Rectal smooth muscle tissue (tissue), 1 donor: ENCODE results near the gene LIMCH1.
"Not testable (repeated sequence)": the region's sequence is repeated elsewhere in the genome, so short reads cannot be mapped to it uniquely, and the experiment has no call there.

Source experiments
- H3K27ac ChIP-seq: one replicate; pipeline ENCODE4 v1.7.0; 2013; ENCODE audit warnings: low read depth, low read length, inconsistent platforms
- H3K27me3 ChIP-seq: one replicate; pipeline ENCODE4 v1.7.0; 2013; ENCODE audit warnings: low read length; ENCODE audit not compliant: control insufficient read depth, insufficient read depth
- H3K36me3 ChIP-seq: one replicate; pipeline ENCODE4 v1.7.0; 2013; ENCODE audit warnings: low read length; ENCODE audit not compliant: control insufficient read depth, insufficient read depth
- H3K4me1 ChIP-seq: one replicate; pipeline ENCODE4 v1.7.0; 2013; ENCODE audit warnings: low read length; ENCODE audit not compliant: control insufficient read depth, insufficient read depth
- H3K4me3 ChIP-seq: one replicate; pipeline ENCODE4 v1.7.0; 2013; ENCODE audit warnings: low read length
- H3K9ac ChIP-seq: one replicate; pipeline ENCODE4 v1.7.0; 2013; ENCODE audit warnings: low read length

Gene LIMCH1

GRCh38 chr4:41622787-41623186, 84.8 kb downstream of the LIMCH1 start:
- peaks cover 3% of the 10 kb centered on the region for H3K36me3 ChIP-seq
- no peak overlapping the region for H3K27ac ChIP-seq
- no peaks in the 10 kb centered on the region for H3K4me1 ChIP-seq
- no peak overlapping the region for H3K9ac ChIP-seq
- H3K4me3 ChIP-seq, result no peak overlapping the region
- H3K27me3 ChIP-seq, result no peaks in the 10 kb centered on the region

GRCh38 chr4:41624765-41625164, 86.8 kb downstream of the LIMCH1 start:
- H3K4me3 ChIP-seq, result no peak overlapping the region
- no peaks in the 10 kb centered on the region for H3K4me1 ChIP-seq

GRCh38 chr4:41625531-41625930, 87.6 kb downstream of the LIMCH1 start:
- H3K9ac ChIP-seq, result no peak overlapping the region

More at GRCh38 chr4:41624765-41625164, 86.8 kb downstream of the LIMCH1 start:
- no peak overlapping the region for H3K9ac ChIP-seq
- no peaks in the 10 kb centered on the region for H3K27me3 ChIP-seq
- no peak overlapping the region for H3K27ac ChIP-seq
- H3K36me3 ChIP-seq, result no peaks in the 10 kb centered on the region

DNA sequence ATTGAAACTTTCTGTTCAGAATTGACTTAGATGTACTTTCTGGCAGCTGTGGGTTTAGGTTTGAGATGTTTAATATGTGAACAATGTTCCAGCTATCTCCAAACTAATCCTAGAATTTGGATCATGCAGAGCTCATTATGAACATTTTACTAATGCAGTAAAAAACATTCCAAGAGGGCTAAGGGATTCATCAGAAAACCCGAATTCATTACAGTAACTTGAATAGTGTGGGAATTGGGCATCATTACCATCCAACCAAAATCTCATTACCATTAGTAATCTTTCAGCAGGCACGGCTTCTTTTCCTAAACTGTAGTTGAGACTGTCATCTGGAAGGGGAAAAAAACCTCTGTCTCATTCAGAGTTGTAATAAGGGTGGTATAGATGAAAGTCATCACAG, 91.0 kb downstream of the LIMCH1 start:
- no peaks in the 10 kb centered on the region for H3K36me3 ChIP-seq
- no peaks in the 10 kb centered on the region for H3K4me1 ChIP-seq
- no peaks in the 10 kb centered on the region for H3K27me3 ChIP-seq
- H3K27ac ChIP-seq, result no peak overlapping the region
- H3K4me3 ChIP-seq, result no peak overlapping the region
- no peak overlapping the region for H3K9ac ChIP-seq

More at GRCh38 chr4:41625531-41625930, 87.6 kb downstream of the LIMCH1 start:
- H3K4me3 ChIP-seq, result no peak overlapping the region
- H3K27me3 ChIP-seq, result no peaks in the 10 kb centered on the region
- no peak overlapping the region for H3K27ac ChIP-seq
- no peaks in the 10 kb centered on the region for H3K4me1 ChIP-seq
- no peaks in the 10 kb centered on the region for H3K36me3 ChIP-seq

DNA sequence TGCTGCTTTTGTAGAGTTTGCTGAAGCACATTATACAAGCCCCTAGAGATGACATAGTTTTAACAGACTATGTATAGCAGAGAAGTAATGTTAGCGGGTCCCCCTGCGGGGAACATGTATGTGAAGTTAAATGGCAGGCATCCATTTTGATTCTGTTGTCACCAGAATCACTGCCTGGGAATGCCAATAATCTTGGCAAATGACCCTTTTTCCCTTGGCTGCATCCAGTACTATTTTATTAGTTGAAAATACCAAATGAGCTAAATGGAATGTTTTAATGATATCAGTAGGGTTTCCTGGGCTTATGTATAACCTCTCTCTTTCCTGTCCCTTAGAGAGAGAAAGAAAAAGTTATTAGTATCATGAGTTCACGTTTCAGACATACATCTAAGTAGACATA, 93.6 kb downstream of the LIMCH1 start:
- H3K27me3 ChIP-seq, result no peaks in the 10 kb centered on the region
- H3K4me3 ChIP-seq, result no peak overlapping the region
- H3K36me3 ChIP-seq, result no peaks in the 10 kb centered on the region
- no peaks in the 10 kb centered on the region for H3K4me1 ChIP-seq
- H3K9ac ChIP-seq, result no peak overlapping the region
- H3K27ac ChIP-seq, result no peak overlapping the region

DNA sequence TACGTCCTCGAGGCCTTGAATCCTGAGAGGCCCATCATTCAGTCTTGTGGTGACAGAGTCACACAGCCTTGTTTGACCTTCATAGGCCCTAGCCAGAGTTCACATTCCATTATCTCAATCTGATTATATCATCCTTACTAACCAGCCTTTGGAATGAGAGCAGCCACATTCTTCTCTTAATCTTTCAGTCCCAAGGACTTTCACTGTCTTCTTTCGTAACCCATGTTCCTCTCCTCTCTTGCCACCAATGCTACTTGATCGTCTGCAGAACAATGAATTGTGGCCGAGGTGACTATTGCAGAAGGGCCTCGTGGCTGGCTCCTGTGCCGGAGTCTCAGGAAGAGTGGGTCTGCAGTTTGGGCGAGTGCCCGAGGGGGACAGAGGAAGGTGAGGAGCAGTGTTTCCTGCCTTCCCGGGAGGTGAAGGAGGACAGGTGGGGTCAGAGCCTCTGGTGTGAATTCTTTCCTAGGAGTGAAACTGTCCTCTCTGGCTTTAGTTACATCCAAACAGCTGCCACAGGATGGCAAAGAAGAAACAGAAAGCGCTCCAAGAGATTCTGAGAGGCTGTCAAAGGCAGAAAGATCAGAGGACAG, 94.6 kb downstream of the LIMCH1 start:
- H3K4me3 ChIP-seq, result no peak overlapping the region
- no peaks in the 10 kb centered on the region for H3K27me3 ChIP-seq
- no peaks in the 10 kb centered on the region for H3K36me3 ChIP-seq
- no peak overlapping the region for H3K27ac ChIP-seq
- no peak overlapping the region for H3K9ac ChIP-seq
- H3K4me1 ChIP-seq, result no peaks in the 10 kb centered on the region

GRCh38 chr4:41633321-41633720, 95.4 kb downstream of the LIMCH1 start:
- Histone ChIP-seq H3K4me3 (no peak overlapping the region), H3K36me3 (no peaks in the 10 kb centered on the region), H3K4me1 (no peaks in the 10 kb centered on the region), H3K27me3 (no peaks in the 10 kb centered on the region), H3K9ac (no peak overlapping the region), H3K27ac (no peak overlapping the region)

DNA sequence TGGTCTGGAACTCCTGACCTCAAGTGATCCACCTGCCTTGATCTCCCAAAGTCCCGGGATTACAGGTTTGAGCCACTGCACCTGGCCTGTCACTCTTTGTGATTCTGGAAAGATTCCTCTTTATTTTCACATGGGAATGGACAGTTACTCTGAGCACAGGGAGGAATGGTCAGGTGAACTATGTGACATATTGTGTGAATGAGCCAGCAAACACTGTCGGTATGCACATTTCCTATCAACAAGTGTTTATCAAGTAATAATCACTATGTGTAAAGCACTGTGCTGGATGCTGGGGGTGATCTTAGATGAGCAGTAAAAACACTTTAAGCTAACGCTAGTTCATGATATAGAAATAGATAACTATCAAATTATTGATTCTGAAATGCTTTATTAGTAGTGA, 97.5 kb downstream of the LIMCH1 start:
- H3K27ac ChIP-seq, result no peak overlapping the region
- no peak overlapping the region for H3K4me3 ChIP-seq
- no peaks in the 10 kb centered on the region for H3K27me3 ChIP-seq
- H3K4me1 ChIP-seq, result no peaks in the 10 kb centered on the region
- H3K36me3 ChIP-seq, result no peaks in the 10 kb centered on the region
- H3K9ac ChIP-seq, result no peak overlapping the region

DNA sequence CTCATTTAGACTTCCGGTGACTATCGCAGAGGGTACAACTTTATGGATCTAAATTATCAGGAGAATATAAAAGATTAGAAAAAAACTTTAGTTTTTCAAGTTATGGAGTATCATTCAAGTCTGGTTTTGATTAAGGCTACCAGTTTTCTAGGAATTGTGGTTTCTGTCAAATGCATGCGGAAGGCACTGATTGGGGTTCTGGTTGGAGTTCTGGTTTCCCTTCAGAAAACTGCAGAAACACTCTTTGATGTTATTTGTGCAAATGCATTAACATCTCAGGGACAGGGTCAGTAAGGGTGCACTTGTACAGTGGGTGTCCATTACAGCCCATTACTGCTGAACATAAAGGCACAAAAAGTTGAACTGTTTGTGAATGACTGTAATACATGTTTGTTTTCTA, 100.2 kb downstream of the LIMCH1 start:
- H3K9ac ChIP-seq, result no peak overlapping the region
- H3K36me3 ChIP-seq, result no peaks in the 10 kb centered on the region
- no peak overlapping the region for H3K4me3 ChIP-seq
- no peak overlapping the region for H3K27ac ChIP-seq
- H3K27me3 ChIP-seq, result no peaks in the 10 kb centered on the region
- H3K4me1 ChIP-seq, result no peaks in the 10 kb centered on the region

- Histone ChIP-seq H3K4me3 (no peak overlapping the region), H3K4me1 (no peaks in the 10 kb centered on the region), H3K36me3 (no peaks in the 10 kb centered on the region), H3K27me3 (no peaks in the 10 kb centered on the region), H3K9ac (no peak overlapping the region), H3K27ac (no peak overlapping the region)
These were observed 100.9 kb downstream of the LIMCH1 start for GRCh38 chr4:41638866-41639265.

DNA sequence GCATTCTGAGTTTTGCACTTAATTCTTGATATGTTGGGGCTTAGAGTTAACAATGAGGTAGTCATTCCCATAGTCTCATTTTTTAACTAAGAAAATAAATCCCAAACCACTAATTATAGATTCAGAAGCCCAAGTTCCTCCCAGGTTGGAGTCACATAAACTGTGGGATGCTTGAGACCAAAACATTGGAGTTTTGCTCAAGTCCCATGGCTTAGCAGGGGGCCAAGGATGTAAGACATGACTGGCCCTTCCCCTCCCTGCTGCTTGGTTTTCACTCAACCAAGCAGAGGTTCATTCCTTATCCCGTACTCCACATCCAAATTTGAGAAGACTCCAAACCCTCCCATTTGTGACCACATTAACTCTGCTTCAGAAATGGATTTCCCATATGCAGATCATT, 101.3 kb downstream of the LIMCH1 start:
- Histone ChIP-seq H3K36me3 (no peaks in the 10 kb centered on the region), H3K27ac (no peak overlapping the region), H3K27me3 (no peaks in the 10 kb centered on the region), H3K4me1 (no peaks in the 10 kb centered on the region), H3K4me3 (no peak overlapping the region), H3K9ac (no peak overlapping the region)

GRCh38 chr4:41640906-41641305, 102.9 kb downstream of the LIMCH1 start:
- Histone ChIP-seq H3K27ac (no peak overlapping the region), H3K9ac (no peak overlapping the region), H3K4me3 (no peak overlapping the region), H3K4me1 (no peaks in the 10 kb centered on the region), H3K27me3 (no peaks in the 10 kb centered on the region), H3K36me3 (no peaks in the 10 kb centered on the region)

DNA sequence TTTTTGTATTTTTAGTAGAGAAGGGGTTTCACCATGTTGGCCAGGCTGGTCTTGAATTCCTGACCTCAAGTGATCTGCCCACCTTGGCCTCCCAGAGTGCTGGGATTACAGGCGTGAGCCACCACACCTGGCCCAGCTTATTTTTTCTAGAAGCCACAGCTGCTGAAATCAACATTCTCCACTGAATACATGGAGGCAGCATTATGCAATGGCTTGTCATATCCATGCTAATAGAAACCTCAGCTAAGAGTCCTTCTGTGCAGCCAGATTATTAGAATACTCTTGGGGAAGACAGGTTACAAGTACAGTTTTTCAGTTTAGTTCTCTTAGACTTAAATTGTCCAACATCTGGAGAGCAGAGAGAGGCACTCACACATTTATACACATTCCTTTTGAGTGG, 104.8 kb downstream of the LIMCH1 start:
- H3K4me3 ChIP-seq, H3K27ac ChIP-seq, H3K4me1 ChIP-seq, H3K9ac ChIP-seq, H3K27me3 ChIP-seq, H3K36me3 ChIP-seq: not testable (repeated sequence)
